HepG2 (cell line): ENCODE data around the gene MRPL10. TPM values are rescaled to one million over a fixed set of nuclear protein-coding genes. Genes with fewer than 3 reads are reported as not detected.

Experiments used
- ARID3A ChIP-seq: IDR thresholded peaks from 2 replicates; pipeline ENCODE4 v1.6.1; 2012; ENCODE audit warnings: low read depth, low read length, improper control_type of control experiment
- CBFB ChIP-seq: sonication (generic); formaldehyde crosslinking; IDR thresholded peaks from 2 replicates; pipeline ENCODE4 v1.4.0; 2020; ENCODE audit warnings: missing genetic modification reagents
- CREM ChIP-seq, 2 experiments: sonication (generic) in 1 of 2; formaldehyde crosslinking in 1 of 2; IDR thresholded peaks; 2 replicates each; pipeline versions ENCODE4 v1.4.0 to v1.6.1; 2016 to 2020; ENCODE audit warnings: antibody characterized with exemption in 1 of 2, mild to moderate bottlenecking in 1 of 2, missing genetic modification reagents in 1 of 2
- FOXC1 ChIP-seq: sonication (generic); formaldehyde crosslinking; IDR thresholded peaks from 2 replicates; pipeline ENCODE4 v1.8.0; 2022; ENCODE audit warnings: mild to moderate bottlenecking, missing genetic modification reagents, borderline replicate concordance
- GFI1 ChIP-seq: sonication (generic); formaldehyde crosslinking; IDR thresholded peaks from 2 replicates; pipeline ENCODE4 v1.5.0; 2020; ENCODE audit warnings: missing genetic modification reagents, mild to moderate bottlenecking, borderline replicate concordance
- KDM5B ChIP-seq: sonication (generic); formaldehyde crosslinking; IDR thresholded peaks from 2 replicates; pipeline ENCODE4 v1.4.0; 2020; ENCODE audit warnings: missing genetic modification reagents, mild to moderate bottlenecking, borderline replicate concordance
- MZF1 ChIP-seq: sonication (generic); formaldehyde crosslinking; IDR thresholded peaks from 2 replicates; pipeline ENCODE4 v1.8.1; 2023; ENCODE audit warnings: mild to moderate bottlenecking, missing genetic modification reagents, borderline replicate concordance
- NFE2 ChIP-seq: sonication (generic); formaldehyde crosslinking; IDR thresholded peaks from 2 replicates; pipeline ENCODE4 v1.4.0; 2020; ENCODE audit warnings: missing genetic modification reagents
- NFYB ChIP-seq: sonication (generic); formaldehyde crosslinking; IDR thresholded peaks from 2 replicates; pipeline ENCODE4 v1.4.0; 2020; ENCODE audit warnings: missing genetic modification reagents
- NR3C1 ChIP-seq: sonication (generic); formaldehyde crosslinking; IDR thresholded peaks from 2 replicates; pipeline ENCODE4 v1.4.0; 2020; ENCODE audit warnings: missing genetic modification reagents
- THAP8 ChIP-seq: sonication (generic); formaldehyde crosslinking; IDR thresholded peaks from 2 replicates; pipeline ENCODE4 v1.5.1; 2020; ENCODE audit warnings: missing genetic modification reagents, mild to moderate bottlenecking, borderline replicate concordance
- ZNF639 ChIP-seq: conservative IDR thresholded peaks from 2 replicates; pipeline ENCODE4 v1.6.1; 2018; ENCODE audit warnings: missing genetic modification reagents
- ZNF713 ChIP-seq: sonication (generic); formaldehyde crosslinking; IDR thresholded peaks from 2 replicates; pipeline ENCODE4 v1.4.0; 2020; ENCODE audit warnings: mild to moderate bottlenecking, missing genetic modification reagents
- ZZZ3 ChIP-seq: sonication (generic); formaldehyde crosslinking; IDR thresholded peaks from 2 replicates; pipeline ENCODE4 v1.4.0; 2020; ENCODE audit warnings: missing genetic modification reagents, mild to moderate bottlenecking, borderline replicate concordance
- polyA plus RNA-seq, 8 experiments: library from polyadenylated mRNA; depleted of rRNA in 3 of 8; stranded (reverse) in 7 of 8; unstranded in 1 of 8; fragments of >200 nt; fragmentation: Illumina TruSeq in 4 of 8; extraction: Trizol in 4 of 8; gene quantifications; 2 replicates each; pipeline versions ENCODE4 v1.2.1 to v1.2.3, GENCODE V29; 2011 to 2016; ENCODE audit warnings: low read depth in 4 of 8, missing spikeins in 1 of 8, mixed read lengths in 1 of 8; ENCODE audit not compliant: insufficient read depth in 1 of 8
- total RNA-seq, 5 experiments: library from RNA; depleted of rRNA; stranded (reverse); fragments of >200 nt; fragmentation: Illumina TruSeq; extraction: Trizol; gene quantifications; 2 replicates each; pipeline ENCODE4 v1.2.3, GENCODE V29; 2016; ENCODE audit warnings: low read depth in 1 of 5
- TF ChIP-seq, protein P1 (sequence below): sonication (generic); formaldehyde crosslinking; IDR thresholded peaks from 2 replicates; pipeline ENCODE4 v1.5.0; 2020; ENCODE audit warnings: missing genetic modification reagents
- TF ChIP-seq, protein P2 (sequence below): sonication (generic); formaldehyde crosslinking; IDR thresholded peaks from 2 replicates; pipeline ENCODE4 v1.4.0; 2020; ENCODE audit warnings: mild to moderate bottlenecking, missing genetic modification reagents
- TF ChIP-seq, protein P3 (sequence below): sonication (generic); formaldehyde crosslinking; IDR thresholded peaks from 2 replicates; pipeline ENCODE4 v1.4.0; 2020; ENCODE audit warnings: missing genetic modification reagents

MRPL10 gene
- total and polyA plus RNA-seq, 2 of the 13 experiments (the other 11 are each of a cell fraction or from before 2014, with no cell fraction given), result 56.7 to 149 TPM

DNA sequence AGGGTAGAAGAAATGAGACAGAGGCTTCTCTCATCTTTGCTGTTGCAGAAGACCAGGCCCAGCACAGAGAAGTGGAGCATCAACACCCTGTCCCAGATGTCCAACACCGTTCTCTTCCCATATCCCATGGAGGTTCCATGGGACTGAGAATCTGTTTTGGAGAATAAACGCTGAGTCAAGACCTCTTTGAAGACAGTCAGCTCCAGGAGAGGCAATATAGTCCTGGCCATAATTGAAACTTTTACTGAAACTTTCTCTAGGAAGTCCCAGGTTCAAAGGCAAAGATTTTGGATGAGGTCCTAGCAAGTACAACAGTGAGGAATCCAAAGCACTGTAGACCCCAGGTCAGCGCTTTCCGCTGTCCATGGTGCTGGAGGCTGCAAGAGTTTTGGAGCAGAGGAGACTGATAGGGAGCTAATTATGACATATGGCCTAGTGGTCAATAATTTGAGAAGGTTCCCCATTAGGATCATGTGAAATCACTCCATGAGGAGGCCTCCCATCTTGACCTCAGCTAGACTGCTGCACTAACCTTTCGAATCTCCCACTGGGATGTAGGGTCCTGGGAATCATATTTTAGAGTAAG, 45.7 kb downstream of the MRPL10 start (continued):
- no peak for TF ChIP-seq ARID3A
- TF ChIP-seq CBFB, result no peak
- no peak for TF ChIP-seq GFI1 (CRISPR knock-in tag)
- TF ChIP-seq KDM5B (CRISPR knock-in tag), result no peak
- TF ChIP-seq, protein P1, sequence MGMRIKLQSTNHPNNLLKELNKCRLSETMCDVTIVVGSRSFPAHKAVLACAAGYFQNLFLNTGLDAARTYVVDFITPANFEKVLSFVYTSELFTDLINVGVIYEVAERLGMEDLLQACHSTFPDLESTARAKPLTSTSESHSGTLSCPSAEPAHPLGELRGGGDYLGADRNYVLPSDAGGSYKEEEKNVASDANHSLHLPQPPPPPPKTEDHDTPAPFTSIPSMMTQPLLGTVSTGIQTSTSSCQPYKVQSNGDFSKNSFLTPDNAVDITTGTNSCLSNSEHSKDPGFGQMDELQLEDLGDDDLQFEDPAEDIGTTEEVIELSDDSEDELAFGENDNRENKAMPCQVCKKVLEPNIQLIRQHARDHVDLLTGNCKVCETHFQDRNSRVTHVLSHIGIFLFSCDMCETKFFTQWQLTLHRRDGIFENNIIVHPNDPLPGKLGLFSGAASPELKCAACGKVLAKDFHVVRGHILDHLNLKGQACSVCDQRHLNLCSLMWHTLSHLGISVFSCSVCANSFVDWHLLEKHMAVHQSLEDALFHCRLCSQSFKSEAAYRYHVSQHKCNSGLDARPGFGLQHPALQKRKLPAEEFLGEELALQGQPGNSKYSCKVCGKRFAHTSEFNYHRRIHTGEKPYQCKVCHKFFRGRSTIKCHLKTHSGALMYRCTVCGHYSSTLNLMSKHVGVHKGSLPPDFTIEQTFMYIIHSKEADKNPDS (CRISPR knock-in tag), result no peak
- TF ChIP-seq, protein P2, sequence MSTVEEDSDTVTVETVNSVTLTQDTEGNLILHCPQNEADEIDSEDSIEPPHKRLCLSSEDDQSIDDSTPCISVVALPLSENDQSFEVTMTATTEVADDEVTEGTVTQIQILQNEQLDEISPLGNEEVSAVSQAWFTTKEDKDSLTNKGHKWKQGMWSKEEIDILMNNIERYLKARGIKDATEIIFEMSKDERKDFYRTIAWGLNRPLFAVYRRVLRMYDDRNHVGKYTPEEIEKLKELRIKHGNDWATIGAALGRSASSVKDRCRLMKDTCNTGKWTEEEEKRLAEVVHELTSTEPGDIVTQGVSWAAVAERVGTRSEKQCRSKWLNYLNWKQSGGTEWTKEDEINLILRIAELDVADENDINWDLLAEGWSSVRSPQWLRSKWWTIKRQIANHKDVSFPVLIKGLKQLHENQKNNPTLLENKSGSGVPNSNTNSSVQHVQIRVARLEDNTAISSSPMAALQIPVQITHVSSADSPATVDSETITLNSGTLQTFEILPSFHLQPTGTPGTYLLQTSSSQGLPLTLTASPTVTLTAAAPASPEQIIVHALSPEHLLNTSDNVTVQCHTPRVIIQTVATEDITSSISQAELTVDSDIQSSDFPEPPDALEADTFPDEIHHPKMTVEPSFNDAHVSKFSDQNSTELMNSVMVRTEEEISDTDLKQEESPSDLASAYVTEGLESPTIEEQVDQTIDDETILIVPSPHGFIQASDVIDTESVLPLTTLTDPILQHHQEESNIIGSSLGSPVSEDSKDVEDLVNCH (CRISPR knock-in tag), result no peak
- TF ChIP-seq ZNF639, result peak; percentile 65; the same call in 1 of the 2 replicates
- no peak for TF ChIP-seq ZNF713
- TF ChIP-seq THAP8, result no peak
- TF ChIP-seq CREM (IDR thresholded peaks at IDR 0.05), result no peak
- no peak for TF ChIP-seq CREM (CRISPR knock-in tag; IDR thresholded peaks at IDR 0.05)
- TF ChIP-seq FOXC1 (CRISPR knock-in tag), result peak; percentile 48; the same call in 1 of the 2 replicates
- TF ChIP-seq, protein P3, sequence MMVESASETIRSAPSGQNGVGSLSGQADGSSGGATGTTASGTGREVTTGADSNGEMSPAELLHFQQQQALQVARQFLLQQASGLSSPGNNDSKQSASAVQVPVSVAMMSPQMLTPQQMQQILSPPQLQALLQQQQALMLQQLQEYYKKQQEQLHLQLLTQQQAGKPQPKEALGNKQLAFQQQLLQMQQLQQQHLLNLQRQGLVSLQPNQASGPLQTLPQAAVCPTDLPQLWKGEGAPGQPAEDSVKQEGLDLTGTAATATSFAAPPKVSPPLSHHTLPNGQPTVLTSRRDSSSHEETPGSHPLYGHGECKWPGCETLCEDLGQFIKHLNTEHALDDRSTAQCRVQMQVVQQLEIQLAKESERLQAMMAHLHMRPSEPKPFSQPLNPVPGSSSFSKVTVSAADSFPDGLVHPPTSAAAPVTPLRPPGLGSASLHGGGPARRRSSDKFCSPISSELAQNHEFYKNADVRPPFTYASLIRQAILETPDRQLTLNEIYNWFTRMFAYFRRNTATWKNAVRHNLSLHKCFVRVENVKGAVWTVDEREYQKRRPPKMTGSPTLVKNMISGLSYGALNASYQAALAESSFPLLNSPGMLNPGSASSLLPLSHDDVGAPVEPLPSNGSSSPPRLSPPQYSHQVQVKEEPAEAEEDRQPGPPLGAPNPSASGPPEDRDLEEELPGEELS (CRISPR knock-in tag), result no peak
- TF ChIP-seq NFE2, result no peak
- no peak for TF ChIP-seq MZF1
- TF ChIP-seq NFYB, result peak; percentile 24; the same call in 1 of the 2 replicates
- no peak for TF ChIP-seq ZZZ3 (CRISPR knock-in tag)
- no peak for TF ChIP-seq NR3C1 (CRISPR knock-in tag)
